Measurements from ENCODE around the gene PDE6B.
A peak's percentile ranks its signal among the peaks of the same experiment; 100 is the strongest.

PDE6B gene

DNA sequence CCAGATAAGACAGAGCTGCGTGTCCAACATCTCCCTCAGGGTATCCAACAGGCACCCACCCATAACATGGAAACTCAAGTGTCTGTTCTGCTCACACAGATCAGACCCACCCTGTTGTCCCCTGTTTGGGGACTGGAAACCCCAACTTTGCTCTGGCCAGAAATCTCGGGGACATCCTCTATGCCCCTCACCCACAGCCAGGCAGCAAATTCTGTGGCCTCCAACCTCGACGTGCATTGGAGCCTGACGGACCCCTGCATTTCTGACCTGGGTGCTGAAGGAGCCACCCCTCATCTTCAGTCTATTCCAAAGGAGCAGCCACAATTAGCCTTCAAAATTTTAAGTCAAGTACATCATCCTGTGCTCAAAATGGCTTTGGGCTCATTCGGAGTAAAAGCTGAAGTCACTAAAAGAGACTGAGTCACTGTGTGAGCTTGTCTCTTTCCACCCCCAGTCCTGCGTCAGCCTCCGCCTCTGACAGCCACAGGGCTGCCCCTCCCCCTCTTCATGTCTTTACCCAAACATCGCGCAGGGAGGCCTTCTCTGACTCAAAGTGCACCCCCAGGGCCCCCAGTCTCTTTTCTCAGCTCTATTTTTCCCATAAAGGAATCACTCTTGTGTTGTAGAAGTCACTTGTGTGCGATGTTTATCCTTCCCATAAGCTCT lies 24.4 kb upstream of the PDE6B start:
- no peak for DNase-seq (ENCODE audit: low spot score)
- POLR2A ChIA-PET (ENCODE audit: low non-redundant PET): no interaction called here
- no peak overlapping the region for H3K27ac ChIP-seq
- CTCF ChIA-PET: interaction anchor here (0.7 kb wide), 1 partner anchor 19 kb away, joined by 3 read pairs; no protein-coding TSS in a partner anchor
- TF ChIP-seq, protein P1, sequence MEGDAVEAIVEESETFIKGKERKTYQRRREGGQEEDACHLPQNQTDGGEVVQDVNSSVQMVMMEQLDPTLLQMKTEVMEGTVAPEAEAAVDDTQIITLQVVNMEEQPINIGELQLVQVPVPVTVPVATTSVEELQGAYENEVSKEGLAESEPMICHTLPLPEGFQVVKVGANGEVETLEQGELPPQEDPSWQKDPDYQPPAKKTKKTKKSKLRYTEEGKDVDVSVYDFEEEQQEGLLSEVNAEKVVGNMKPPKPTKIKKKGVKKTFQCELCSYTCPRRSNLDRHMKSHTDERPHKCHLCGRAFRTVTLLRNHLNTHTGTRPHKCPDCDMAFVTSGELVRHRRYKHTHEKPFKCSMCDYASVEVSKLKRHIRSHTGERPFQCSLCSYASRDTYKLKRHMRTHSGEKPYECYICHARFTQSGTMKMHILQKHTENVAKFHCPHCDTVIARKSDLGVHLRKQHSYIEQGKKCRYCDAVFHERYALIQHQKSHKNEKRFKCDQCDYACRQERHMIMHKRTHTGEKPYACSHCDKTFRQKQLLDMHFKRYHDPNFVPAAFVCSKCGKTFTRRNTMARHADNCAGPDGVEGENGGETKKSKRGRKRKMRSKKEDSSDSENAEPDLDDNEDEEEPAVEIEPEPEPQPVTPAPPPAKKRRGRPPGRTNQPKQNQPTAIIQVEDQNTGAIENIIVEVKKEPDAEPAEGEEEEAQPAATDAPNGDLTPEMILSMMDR (conservative IDR thresholded peaks at IDR 0.05; ENCODE audit: low read depth): no peak

DNA sequence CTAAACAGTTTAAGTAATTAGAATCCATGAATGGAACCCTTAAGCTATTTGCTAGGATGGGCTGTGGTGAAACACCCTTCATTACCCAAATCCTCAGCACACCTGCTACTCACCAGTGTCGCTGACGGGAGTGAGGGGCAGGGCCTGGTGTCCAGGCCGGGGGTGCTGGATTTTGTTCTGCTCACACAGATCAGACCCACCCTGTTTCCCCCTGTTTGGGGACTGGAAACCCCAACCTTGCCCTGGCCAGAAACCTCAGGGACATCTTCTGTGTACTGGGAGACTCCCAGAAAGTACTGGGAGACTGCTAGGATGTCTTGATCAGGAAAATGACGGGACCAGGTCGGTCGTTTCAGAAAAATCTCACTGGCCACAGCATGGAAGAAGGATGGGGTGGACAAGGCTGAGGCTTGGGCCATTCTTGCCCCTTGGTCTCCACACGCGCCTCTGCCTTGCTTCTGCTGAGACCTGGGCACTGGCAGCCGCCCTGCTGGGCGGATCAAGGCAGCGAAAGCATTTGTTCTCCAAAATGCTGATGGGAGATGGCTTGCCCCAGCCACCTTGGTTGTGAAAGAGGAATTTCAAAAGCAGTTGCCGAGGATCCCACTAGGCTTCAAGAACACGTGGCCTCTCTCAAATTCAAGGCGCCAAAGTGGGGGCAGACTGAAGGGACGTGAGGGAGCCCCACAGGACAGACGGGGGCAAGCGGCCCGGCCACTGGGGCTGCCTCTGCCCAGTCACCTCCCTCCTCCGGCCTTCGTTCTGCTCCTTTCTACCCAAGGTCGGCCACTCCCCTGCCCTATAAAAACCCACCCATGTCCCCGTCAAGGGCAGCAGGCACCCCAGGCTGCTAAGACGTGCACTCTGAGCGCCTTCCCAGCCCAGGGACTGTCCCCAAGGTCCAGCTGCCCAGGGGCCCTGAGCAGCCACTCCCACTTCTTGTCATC lies 23.5 kb upstream of the PDE6B start:
- TF ChIP-seq, protein P1 (conservative IDR thresholded peaks at IDR 0.05; ENCODE audit: low read depth): no peak
- POLR2A ChIA-PET (ENCODE audit: low non-redundant PET): no interaction called here
- no peak for DNase-seq (ENCODE audit: low spot score)
- CTCF ChIA-PET: interaction anchor here (0.7 kb wide), 1 partner anchor 20 kb away, joined by 3 read pairs; no protein-coding TSS in a partner anchor
- H3K27ac ChIP-seq: no peak overlapping the region

DNA sequence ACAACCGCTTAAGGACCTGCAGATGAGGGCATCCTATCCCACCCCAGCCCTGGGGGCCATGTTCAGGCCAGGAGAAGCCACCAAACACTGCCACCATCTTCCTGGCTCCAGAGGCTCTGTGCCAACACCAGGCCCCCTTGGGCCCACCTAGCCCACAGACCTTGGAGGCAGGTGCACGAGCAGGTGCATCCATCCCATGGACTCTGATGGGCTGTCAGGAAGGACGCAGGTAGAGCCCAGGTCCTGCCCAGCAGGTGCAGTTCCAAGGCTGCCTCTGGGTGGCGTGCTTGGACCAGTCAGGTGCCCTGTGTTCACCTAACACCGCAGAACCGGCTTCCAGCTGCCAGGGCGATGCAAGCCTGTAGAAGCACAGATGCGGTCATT lies 22.8 kb upstream of the PDE6B start:
- POLR2A ChIA-PET (ENCODE audit: low non-redundant PET): no interaction called here
- CTCF ChIA-PET: interaction anchor here (0.5 to 0.8 kb wide), 3 partner anchors 14 to 140 kb away, joined by 3 to 9 read pairs (median 4); no protein-coding TSS in a partner anchor
- no peak overlapping the region for H3K27ac ChIP-seq
- TF ChIP-seq, protein P1 (conservative IDR thresholded peaks at IDR 0.05; ENCODE audit: low read depth): no peak
- DNase-seq (ENCODE audit: low spot score): peak; percentile 49

DNA sequence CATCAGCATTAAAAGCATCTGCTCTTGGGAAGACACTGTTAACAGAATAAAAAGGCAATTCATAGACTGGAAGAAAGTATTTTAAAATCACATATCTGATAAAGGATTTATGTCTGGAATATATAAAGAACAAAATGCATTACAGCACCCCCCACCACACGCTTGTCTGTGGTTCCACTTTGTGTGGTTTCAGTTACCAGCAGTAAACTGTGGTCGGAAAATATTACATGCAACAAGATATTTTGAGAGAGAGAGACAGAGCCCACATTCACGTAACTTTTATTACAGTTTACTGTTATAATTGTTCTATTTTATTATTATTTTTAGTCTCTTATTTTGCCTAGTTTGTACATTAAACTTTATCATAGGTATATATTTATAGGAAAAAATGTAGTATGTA lies 21.2 kb upstream of the PDE6B start:
- TF ChIP-seq, protein P1 (conservative IDR thresholded peaks at IDR 0.05; ENCODE audit: low read depth): no peak
- CTCF ChIA-PET: no interaction called here
- no peak for DNase-seq (ENCODE audit: low spot score)
- POLR2A ChIA-PET (ENCODE audit: low non-redundant PET): no interaction called here
- H3K27ac ChIP-seq: no peak overlapping the region

DNA sequence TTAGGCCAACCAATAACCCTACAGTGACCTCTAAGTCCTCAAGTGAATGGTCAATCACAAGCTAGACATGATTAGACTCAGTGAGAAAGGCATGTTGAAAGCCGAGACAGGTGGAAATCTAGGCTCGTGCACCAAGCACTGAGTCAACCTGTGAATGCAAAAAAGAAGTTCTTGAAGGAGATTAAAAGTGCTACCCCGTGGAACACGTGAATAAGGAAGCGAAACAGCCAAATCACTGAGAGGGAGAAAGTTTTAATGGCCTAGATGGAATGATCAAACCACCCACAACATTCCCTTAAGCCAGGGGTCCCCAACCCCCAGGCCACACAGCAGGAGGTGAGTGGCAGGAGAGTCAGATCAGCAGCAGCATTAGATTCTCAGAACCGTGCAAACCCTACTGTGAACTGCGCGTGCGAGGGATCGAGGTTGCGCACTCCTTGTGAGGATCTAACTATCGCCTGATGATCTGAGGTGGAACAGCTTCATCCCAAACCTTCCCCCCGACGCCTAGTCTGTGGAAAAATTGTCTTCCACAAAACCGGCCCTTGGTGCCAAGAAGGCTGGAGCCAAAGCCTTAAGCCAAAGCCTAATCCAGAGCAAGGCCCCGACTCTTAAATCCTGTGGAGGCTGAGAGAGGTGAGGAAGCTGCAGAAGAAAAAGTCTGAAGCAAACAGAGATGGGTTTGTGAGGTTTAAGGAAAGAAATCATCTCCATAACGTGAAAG lies 19.5 kb upstream of the PDE6B start:
- TF ChIP-seq, protein P1 (conservative IDR thresholded peaks at IDR 0.05; ENCODE audit: low read depth): no peak

DNA sequence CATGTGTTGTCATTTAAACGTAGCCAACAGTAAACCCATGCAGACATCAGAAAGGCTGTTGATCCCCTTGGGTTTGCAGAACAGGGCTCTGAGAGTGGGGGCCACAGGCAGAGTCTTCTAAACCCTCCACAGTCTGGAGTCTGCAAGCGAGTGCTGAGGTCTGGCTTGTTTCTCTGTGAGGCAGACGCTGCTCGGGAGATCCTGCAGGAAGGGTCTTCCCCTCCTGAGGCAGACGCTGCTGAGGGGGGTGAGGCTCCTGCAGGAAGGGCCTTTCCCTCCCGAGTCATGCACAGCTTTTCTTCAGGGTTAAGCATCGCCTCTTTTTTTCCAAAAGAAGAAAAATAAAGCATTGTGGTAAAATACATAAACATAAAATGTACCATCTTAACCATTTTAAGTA lies 17.1 kb upstream of the PDE6B start:
- POLR2A ChIA-PET (ENCODE audit: low non-redundant PET): no interaction called here
- no peak for DNase-seq (ENCODE audit: low spot score)
- CTCF ChIA-PET: no interaction called here

More for the DNA sequence above, 19.5 kb upstream of the PDE6B start:
- POLR2A ChIA-PET (ENCODE audit: low non-redundant PET): no interaction called here
- CTCF ChIA-PET: no interaction called here
- DNase-seq (ENCODE audit: low spot score): no peak
- H3K27ac ChIP-seq: no peak overlapping the region

More for the DNA sequence above, 17.1 kb upstream of the PDE6B start:
- TF ChIP-seq, protein P1 (conservative IDR thresholded peaks at IDR 0.05; ENCODE audit: low read depth): no peak
- no peak overlapping the region for H3K27ac ChIP-seq
